ENCODE measurements around the gene NUDT12.

Gene NUDT12

DNA sequence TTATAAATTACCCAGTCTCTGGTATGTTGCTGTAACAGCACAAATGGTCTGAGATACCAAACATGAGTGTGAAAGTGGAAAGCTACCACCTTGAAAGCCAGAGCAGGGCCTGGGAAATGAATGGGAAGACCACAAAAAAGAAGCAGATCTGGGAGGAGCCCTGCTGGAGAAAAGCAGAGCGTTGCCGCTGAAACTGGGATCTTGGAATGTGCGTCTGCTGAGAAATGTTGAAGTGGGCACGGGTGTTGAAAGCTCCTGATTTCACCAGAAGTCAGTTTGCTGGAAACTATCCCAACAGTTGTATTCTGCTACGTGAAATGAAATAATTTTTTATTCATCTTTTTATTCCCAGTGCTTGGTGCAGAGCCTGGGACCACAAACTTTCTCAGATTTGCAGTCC is 40.0 kb downstream of the NUDT12 start:
- Histone ChIP-seq H2BK12ac (ENCODE audit: low read length in 2 of 2) (peak overlapping the region in 1 of 2 experiments; percentile 18), H2BK120ac (ENCODE audit: low read depth, low read length) (no peak overlapping the region), H4K91ac (ENCODE audit: low read length) (no peak overlapping the region), H3K18ac (ENCODE audit: low read depth in 1 of 2, low read length in 2 of 2) (no peak overlapping the region), H3K79me1 (replicated peaks; ENCODE audit: low read length, poor library complexity, severe bottlenecking) (no peaks in the 10 kb centered on the region), H2BK5ac (ENCODE audit: low read depth, low read length, poor library complexity, severe bottlenecking) (no peak overlapping the region), H3K27ac (ENCODE audit: low read length, poor library complexity, severe bottlenecking) (no peak overlapping the region), H3K27me3 (ENCODE audit: control insufficient read depth in 1 of 2, insufficient read depth in 1 of 2, low read length in 2 of 2) (no peaks in the 10 kb centered on the region), H3K4me1 (ENCODE audit: control insufficient read depth, insufficient read depth, low read depth, low read length) (no peaks in the 10 kb centered on the region), H2AFZ (ENCODE audit: low read depth, low read length) (no peak overlapping the region), H3K9ac (ENCODE audit: low read length) (no peak overlapping the region), H3K4me3 (ENCODE audit: insufficient read depth in 1 of 2, low read depth in 1 of 2, low read length in 2 of 2) (no peak overlapping the region), H3K14ac (ENCODE audit: low read length in 2 of 2) (no peak overlapping the region), H2AK5ac (ENCODE audit: low read length, severe bottlenecking) (no peak overlapping the region), H4K8ac (ENCODE audit: low read length) (no peak overlapping the region), H2BK15ac (ENCODE audit: low read depth, poor library complexity, severe bottlenecking) (no peak overlapping the region), H3K9me3 (ENCODE audit: control insufficient read depth, low read length) (no peaks in the 10 kb centered on the region), H3K4me2 (ENCODE audit: low read length, poor library complexity, severe bottlenecking) (no peak overlapping the region), H3K4ac (ENCODE audit: low read depth in 1 of 2, low read length in 2 of 2) (no peak overlapping the region), H3K36me3 (ENCODE audit: control insufficient read depth in 1 of 2, insufficient read depth in 2 of 2, low read depth in 1 of 2, low read length in 2 of 2) (no peaks in the 10 kb centered on the region), H3K23ac (ENCODE audit: low read length in 2 of 2) (no peak overlapping the region)
- DNase-seq: peak; percentile 25
- WGBS: 78% methylated on average over 5 of the region's 5 CpGs

DNA sequence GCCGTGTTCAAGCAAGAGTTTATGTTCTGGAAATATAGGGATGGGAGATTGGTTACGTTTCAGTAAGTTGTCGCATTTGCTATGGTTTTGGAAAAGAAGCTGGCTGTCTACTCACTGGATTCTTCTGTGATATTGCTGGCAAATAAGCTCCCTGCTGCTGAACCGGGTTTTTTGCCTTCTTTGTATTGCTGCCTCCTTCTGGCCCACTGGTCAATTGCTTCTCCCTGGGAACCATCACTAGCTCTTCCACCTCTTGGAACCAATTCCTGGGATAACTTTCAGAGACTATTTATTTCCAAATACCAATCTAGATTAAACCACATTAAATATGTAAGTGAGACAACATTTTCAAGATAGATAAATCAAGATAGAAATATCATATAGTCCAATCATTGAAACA is 43.0 kb downstream of the NUDT12 start:
- H3K9me3 ChIP-seq (ENCODE audit: control insufficient read depth, low read length): no peaks in the 10 kb centered on the region
- no peak overlapping the region for H3K23ac ChIP-seq (ENCODE audit: low read length in 2 of 2)
- H2AK5ac ChIP-seq (ENCODE audit: low read length, severe bottlenecking): no peak overlapping the region
- H3K14ac ChIP-seq (ENCODE audit: low read length in 2 of 2): no peak overlapping the region
- H3K27ac ChIP-seq (ENCODE audit: low read length, poor library complexity, severe bottlenecking): no peak overlapping the region
- H3K4me3 ChIP-seq (ENCODE audit: insufficient read depth in 1 of 2, low read depth in 1 of 2, low read length in 2 of 2): no peak overlapping the region
- H3K4ac ChIP-seq (ENCODE audit: low read depth in 1 of 2, low read length in 2 of 2): no peak overlapping the region
- WGBS: 76% methylated on average over 4 of the region's 4 CpGs
- H3K18ac ChIP-seq (ENCODE audit: low read depth in 1 of 2, low read length in 2 of 2): no peak overlapping the region
- no peak overlapping the region for H2BK120ac ChIP-seq (ENCODE audit: low read depth, low read length)
- H3K9ac ChIP-seq (ENCODE audit: low read length): no peak overlapping the region
- H3K36me3 ChIP-seq (ENCODE audit: control insufficient read depth in 1 of 2, insufficient read depth in 2 of 2, low read depth in 1 of 2, low read length in 2 of 2): no peaks in the 10 kb centered on the region
- H3K79me1 ChIP-seq (replicated peaks; ENCODE audit: low read length, poor library complexity, severe bottlenecking): no peaks in the 10 kb centered on the region
- H4K91ac ChIP-seq (ENCODE audit: low read length): no peak overlapping the region
- no peak for DNase-seq
- H2BK12ac ChIP-seq (ENCODE audit: low read length in 2 of 2): no peak overlapping the region
- H3K27me3 ChIP-seq (ENCODE audit: control insufficient read depth in 1 of 2, insufficient read depth in 1 of 2, low read length in 2 of 2): no peaks in the 10 kb centered on the region
- no peak overlapping the region for H3K4me2 ChIP-seq (ENCODE audit: low read length, poor library complexity, severe bottlenecking)
- H2BK15ac ChIP-seq (ENCODE audit: low read depth, poor library complexity, severe bottlenecking): no peak overlapping the region
- no peak overlapping the region for H2BK5ac ChIP-seq (ENCODE audit: low read depth, low read length, poor library complexity, severe bottlenecking)
- no peak overlapping the region for H2AFZ ChIP-seq (ENCODE audit: low read depth, low read length)
- H3K4me1 ChIP-seq (ENCODE audit: control insufficient read depth, insufficient read depth, low read depth, low read length): no peaks in the 10 kb centered on the region
- H4K8ac ChIP-seq (ENCODE audit: low read length): no peak overlapping the region

DNA sequence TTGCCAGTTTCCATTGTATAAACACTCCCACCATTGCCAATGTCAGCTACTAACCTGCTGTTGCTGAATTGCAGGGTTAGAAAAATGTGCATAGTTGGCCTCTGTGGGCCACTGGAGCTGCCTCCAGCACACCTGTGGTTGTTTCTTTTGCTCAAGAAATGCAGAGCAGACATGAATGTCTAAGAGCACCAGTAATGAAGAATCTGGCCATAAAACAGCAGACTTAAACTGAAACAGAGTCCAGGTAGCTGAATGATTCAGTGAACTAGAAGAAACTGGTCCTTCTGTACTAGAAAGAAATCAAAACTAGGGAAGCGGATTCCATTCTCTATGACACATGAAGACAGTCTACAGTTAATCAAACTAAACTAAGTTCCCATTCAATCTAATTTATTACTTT is 48.2 kb downstream of the NUDT12 start:
- Histone ChIP-seq H2AK5ac (ENCODE audit: low read length, severe bottlenecking) (no peak overlapping the region), H3K27me3 (ENCODE audit: control insufficient read depth in 1 of 2, insufficient read depth in 1 of 2, low read length in 2 of 2) (no peaks in the 10 kb centered on the region), H3K4ac (ENCODE audit: low read depth in 1 of 2, low read length in 2 of 2) (no peak overlapping the region), H3K36me3 (ENCODE audit: control insufficient read depth in 1 of 2, insufficient read depth in 2 of 2, low read depth in 1 of 2, low read length in 2 of 2) (no peaks in the 10 kb centered on the region), H3K9ac (ENCODE audit: low read length) (no peak overlapping the region), H2AFZ (ENCODE audit: low read depth, low read length) (no peak overlapping the region), H2BK120ac (ENCODE audit: low read depth, low read length) (no peak overlapping the region), H2BK5ac (ENCODE audit: low read depth, low read length, poor library complexity, severe bottlenecking) (no peak overlapping the region), H4K91ac (ENCODE audit: low read length) (no peak overlapping the region), H4K8ac (ENCODE audit: low read length) (no peak overlapping the region), H3K23ac (ENCODE audit: low read length in 2 of 2) (no peak overlapping the region), H3K4me2 (ENCODE audit: low read length, poor library complexity, severe bottlenecking) (no peak overlapping the region), H2BK15ac (ENCODE audit: low read depth, poor library complexity, severe bottlenecking) (no peak overlapping the region), H2BK12ac (ENCODE audit: low read length in 2 of 2) (no peak overlapping the region), H3K4me1 (ENCODE audit: control insufficient read depth, insufficient read depth, low read depth, low read length) (peaks cover 1% of the 10 kb centered on the region), H3K14ac (ENCODE audit: low read length in 2 of 2) (peak overlapping the region in 1 of 2 experiments; percentile 48), H3K79me1 (replicated peaks; ENCODE audit: low read length, poor library complexity, severe bottlenecking) (no peaks in the 10 kb centered on the region), H3K9me3 (ENCODE audit: control insufficient read depth, low read length) (no peaks in the 10 kb centered on the region), H3K27ac (ENCODE audit: low read length, poor library complexity, severe bottlenecking) (no peak overlapping the region), H3K18ac (ENCODE audit: low read depth in 1 of 2, low read length in 2 of 2) (no peak overlapping the region), H3K4me3 (ENCODE audit: insufficient read depth in 1 of 2, low read depth in 1 of 2, low read length in 2 of 2) (no peak overlapping the region)
- WGBS: no CpG with 5 or more reads among the region's 1 CpG
- DNase-seq: no peak

DNA sequence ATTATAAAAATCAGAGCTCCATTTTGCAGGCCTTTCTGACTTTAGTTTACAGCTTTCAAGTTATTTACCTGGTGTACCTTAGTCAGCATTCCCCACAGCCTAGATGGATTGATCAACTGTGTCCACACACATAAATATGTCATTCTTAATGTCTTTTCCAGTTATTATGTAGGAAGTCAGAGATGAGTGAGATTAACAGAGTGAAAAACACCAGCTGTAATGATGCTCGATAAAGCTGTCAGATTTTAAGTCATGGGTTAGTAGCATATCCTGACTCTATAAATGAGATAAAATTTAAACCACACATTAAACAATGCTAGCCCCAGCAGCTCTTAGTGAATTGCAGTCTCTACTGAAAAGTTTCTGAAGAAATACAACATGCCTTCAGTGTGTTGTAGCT is 48.9 kb downstream of the NUDT12 start:
- no peak overlapping the region for H3K14ac ChIP-seq (ENCODE audit: low read length in 2 of 2)
- H3K27me3 ChIP-seq (ENCODE audit: control insufficient read depth in 1 of 2, insufficient read depth in 1 of 2, low read length in 2 of 2): no peaks in the 10 kb centered on the region
- H3K4me1 ChIP-seq (ENCODE audit: control insufficient read depth, insufficient read depth, low read depth, low read length): peaks cover 1% of the 10 kb centered on the region
- H3K4me2 ChIP-seq (ENCODE audit: low read length, poor library complexity, severe bottlenecking): no peak overlapping the region
- no CpG with 5 or more reads among the region's 1 CpG for WGBS
- no peak overlapping the region for H3K23ac ChIP-seq (ENCODE audit: low read length in 2 of 2)
- H3K9me3 ChIP-seq (ENCODE audit: control insufficient read depth, low read length): no peaks in the 10 kb centered on the region
- no peak overlapping the region for H2AFZ ChIP-seq (ENCODE audit: low read depth, low read length)
- no peak overlapping the region for H2BK5ac ChIP-seq (ENCODE audit: low read depth, low read length, poor library complexity, severe bottlenecking)
- H3K36me3 ChIP-seq (ENCODE audit: control insufficient read depth in 1 of 2, insufficient read depth in 2 of 2, low read depth in 1 of 2, low read length in 2 of 2): no peaks in the 10 kb centered on the region
- H3K9ac ChIP-seq (ENCODE audit: low read length): no peak overlapping the region
- no peak overlapping the region for H2AK5ac ChIP-seq (ENCODE audit: low read length, severe bottlenecking)
- H3K27ac ChIP-seq (ENCODE audit: low read length, poor library complexity, severe bottlenecking): no peak overlapping the region
- no peak overlapping the region for H4K8ac ChIP-seq (ENCODE audit: low read length)
- no peak overlapping the region for H2BK12ac ChIP-seq (ENCODE audit: low read length in 2 of 2)
- H3K79me1 ChIP-seq (replicated peaks; ENCODE audit: low read length, poor library complexity, severe bottlenecking): no peaks in the 10 kb centered on the region
- no peak overlapping the region for H2BK15ac ChIP-seq (ENCODE audit: low read depth, poor library complexity, severe bottlenecking)
- no peak overlapping the region for H4K91ac ChIP-seq (ENCODE audit: low read length)
- no peak overlapping the region for H3K4me3 ChIP-seq (ENCODE audit: insufficient read depth in 1 of 2, low read depth in 1 of 2, low read length in 2 of 2)
- H3K18ac ChIP-seq (ENCODE audit: low read depth in 1 of 2, low read length in 2 of 2): no peak overlapping the region
- no peak for DNase-seq
- no peak overlapping the region for H3K4ac ChIP-seq (ENCODE audit: low read depth in 1 of 2, low read length in 2 of 2)
- H2BK120ac ChIP-seq (ENCODE audit: low read depth, low read length): no peak overlapping the region
